GM18907 (cell line): ENCODE measurements around the gene GGT7.
"Not testable (repeated sequence)": the region's sequence is repeated elsewhere in the genome, so short reads cannot be mapped to it uniquely, and the experiment has no call there.

Source experiments
- ATAC-seq: cut with Tn5 transposase; IDR thresholded peaks from one replicate; pipeline ENCODE4 v1.9.1; 2021; ENCODE audit warnings: mild to moderate bottlenecking, moderate library complexity; ENCODE audit not compliant: unreplicated experiment

The GGT7 gene

DNA sequence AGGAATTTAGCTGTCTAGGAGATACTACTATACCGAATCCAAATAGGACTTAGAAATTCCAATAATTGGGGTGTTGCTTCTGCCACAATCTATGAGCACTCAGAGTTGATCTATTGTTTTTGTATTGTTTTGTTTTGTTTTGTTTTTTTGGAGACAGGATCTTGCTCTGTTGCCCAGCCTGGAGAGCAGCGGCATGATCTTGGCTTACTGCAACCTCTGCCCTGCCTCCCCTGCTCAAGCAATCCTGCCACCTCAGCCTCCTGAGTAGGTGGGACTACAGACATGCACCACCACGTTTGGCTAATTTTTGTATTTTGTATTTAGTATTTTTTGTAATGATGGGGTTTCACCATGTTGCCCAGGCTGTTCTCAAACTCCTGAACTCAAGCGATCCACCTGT, 11.2 kb upstream of the GGT7 start:
- no peak for ATAC-seq

DNA sequence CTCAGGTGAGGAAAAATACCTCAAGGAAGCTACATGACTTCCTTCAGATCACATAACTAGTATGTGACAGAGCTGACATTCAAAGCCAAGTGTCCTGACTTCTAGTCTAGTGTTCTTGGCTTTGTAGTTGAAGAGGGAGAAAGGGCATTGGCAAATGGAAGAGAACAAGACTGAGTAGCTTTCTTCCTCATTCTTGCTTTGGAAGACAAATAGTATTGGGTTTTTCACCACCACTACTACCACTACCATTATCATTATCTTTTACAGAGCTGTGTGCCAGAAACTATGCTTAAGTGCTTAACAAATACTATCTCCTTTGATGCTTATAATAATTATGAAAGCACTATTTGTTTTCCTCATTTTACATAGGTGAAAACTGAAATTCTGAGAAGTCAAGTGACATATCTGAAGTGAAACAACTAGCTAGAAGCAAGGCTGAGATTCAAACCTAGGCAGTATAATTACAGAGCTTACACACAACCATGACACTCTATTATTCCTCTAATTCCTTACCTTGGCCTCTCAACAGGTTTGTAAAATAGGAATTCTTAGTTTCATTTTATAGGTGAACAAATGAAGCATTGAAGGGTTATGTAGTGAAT, 10.5 kb upstream of the GGT7 start:
- ATAC-seq: no peak

GRCh38 chr20:34881689-34882088, 9.0 kb upstream of the GGT7 start:
- ATAC-seq: no peak

DNA sequence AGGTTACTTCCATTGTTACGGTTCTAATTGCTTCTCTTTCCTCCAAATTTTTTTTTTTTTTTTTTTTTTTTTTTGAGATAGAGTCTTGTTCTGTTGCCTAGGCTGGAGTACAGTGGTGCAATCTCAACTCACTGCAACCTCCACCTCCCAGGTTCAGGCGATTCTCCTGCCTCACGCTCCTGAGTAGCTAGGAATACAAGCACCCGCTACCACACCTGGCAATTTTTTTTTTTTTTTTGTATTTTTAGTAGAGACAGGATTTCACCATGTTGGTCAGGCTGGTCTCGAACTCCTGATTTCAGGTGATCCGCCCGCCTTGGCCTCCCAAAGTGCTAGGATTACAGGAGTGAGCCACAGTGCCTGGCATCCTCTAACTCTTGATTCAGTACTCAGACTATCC, 8.3 kb upstream of the GGT7 start:
- ATAC-seq: not testable (repeated sequence)

- no peak for ATAC-seq
Measured at GRCh38 chr20:34880215-34880850, 7.7 kb upstream of the GGT7 start.

DNA sequence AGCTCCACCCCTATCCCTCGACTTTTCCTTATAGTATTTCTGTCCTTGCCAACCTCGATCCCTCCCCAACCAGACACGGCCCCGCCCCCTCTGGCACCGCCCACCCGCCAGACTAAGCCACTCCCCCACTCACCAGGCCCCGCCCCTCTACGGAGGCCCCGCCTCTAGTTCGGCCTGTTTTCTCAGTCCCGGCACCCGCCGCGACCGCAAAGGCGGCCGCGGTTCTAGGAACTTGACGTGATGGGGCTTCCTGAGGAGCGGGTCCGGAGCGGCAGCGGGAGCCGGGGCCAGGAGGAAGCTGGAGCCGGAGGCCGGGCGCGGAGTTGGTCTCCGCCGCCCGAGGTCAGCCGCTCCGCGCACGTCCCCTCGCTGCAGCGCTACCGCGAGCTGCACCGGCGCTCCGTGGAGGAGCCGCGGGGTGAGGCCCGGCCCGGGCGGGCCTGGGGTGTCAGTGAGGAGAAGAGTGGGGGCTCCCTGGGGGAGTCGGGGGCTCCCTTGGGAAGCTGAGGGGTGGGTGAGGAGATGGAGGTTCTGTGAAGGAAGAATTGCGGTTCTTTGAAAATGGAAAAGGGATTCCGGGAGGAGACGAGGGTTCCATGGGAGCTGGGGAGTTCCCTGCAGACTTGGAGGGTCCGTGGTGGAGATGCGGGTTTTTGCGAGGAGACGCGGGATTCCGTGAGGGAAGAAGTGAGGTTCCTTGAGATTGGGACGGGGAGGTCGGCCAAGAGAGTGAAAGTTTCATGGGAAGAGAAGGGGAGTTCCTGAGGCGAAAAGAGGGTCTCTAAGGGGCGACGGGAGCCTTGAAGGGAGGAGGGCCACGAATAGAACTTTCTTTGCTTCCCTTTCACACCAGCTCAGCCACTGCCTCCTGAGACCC, 4.0 kb upstream of the GGT7 start, which contains the start of gene ACSS2:
ACSS2 (plus strand) TSS at position 207 of the 877 bp plus-strand sequence; CDS start at position 241, 34 bp downstream.
- ATAC-seq: peak; percentile 53

DNA sequence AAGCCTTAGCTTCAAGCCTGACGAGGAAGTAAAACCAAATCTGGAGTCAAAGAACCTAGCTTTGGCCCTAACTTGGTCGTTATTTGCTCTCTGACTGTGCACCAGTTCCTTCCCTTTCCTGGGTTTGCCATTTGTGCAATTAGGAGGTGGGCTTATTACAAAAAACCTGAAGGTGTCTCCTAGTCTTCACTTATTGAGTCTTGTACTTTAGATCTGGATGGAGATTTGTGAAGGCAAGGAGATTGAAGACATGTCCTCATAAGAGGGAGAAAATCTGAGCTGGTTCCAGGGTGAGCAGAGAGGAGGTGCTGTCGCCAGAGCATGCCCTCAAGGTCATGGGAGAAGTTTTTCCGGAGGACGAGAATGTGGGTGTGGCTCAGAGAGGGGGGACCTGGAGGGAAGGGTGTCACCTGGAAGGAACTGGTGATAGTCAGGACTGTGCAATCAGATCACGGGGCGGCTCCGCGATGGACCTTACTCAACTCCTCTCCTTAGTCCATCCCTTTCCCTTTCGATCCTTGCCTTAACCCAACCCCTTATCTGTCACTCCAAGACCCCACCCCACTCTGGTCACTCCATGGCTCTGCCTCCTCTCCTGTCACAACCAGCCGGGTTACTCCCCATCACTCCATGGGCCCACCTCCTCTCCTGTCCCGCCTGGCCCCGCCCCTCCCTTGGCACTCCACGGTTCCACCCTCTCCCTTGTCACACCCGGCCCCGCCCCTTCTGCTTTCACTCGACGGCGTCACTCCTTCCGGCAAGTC, 3.2 kb upstream of the GGT7 start:
- peak; percentile 50 for ATAC-seq

DNA sequence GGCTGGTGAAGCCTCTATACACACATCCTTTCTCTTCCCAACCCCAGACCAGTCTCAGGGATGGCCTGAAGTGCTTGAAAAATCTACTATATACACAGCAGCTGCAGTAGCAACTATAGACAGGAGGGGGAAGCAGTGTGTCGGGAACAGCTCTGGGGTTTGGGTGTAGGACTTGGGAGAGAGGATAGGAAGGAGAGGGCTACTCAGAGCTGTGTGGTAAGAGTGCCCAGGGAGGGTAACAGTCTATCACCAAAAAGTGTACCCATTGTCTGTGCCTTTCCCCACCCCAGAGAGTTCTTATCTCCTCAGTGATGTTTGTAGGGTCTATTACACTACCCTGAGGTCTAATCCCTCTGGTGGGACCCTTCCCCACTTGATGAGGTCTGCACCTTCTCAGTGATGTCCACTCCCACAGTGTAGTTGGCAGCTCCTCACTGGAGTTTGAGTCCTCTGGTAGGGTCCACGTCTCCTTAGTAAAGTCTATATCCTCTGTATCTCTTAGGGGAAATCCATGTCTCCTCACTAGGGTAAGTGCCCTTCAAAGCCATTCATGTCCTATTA, 1.5 kb upstream of the GGT7 start:
- ATAC-seq: no peak

GRCh38 chr20:34873583-34874093, 982 bp upstream of the GGT7 start:
- ATAC-seq: no peak

DNA sequence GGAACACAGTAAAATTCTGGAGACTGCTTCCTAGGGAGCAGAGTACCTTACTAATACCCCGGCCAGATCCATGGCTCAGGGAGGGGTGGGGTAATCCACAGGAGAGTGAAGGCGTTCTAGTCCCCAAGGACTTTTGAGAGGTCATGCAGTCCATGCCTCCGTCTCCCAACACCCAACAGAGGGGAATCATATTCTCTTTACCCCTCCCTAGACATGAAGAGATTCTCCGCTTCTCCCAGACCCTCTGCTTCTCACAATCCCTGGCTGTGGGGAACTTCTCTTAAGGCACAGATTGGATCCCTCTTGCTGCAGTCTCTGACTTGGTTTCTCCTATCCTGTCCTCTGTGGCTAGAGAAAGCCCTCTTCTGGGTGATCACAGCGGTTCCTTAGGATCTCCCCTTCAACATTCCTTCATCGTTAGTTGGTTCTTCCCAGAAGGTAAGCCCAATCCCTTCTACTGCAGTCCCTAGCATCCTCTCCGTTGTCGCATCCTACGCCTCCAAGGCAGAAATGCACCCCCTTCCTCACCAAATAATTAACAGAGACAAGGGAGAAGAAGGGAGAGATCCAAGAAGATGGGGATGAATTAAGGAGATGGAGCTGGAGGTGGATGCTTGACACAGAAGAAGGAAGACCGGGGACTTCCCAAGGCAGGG, 562 bp downstream of the GGT7 start:
- no peak for ATAC-seq

DNA sequence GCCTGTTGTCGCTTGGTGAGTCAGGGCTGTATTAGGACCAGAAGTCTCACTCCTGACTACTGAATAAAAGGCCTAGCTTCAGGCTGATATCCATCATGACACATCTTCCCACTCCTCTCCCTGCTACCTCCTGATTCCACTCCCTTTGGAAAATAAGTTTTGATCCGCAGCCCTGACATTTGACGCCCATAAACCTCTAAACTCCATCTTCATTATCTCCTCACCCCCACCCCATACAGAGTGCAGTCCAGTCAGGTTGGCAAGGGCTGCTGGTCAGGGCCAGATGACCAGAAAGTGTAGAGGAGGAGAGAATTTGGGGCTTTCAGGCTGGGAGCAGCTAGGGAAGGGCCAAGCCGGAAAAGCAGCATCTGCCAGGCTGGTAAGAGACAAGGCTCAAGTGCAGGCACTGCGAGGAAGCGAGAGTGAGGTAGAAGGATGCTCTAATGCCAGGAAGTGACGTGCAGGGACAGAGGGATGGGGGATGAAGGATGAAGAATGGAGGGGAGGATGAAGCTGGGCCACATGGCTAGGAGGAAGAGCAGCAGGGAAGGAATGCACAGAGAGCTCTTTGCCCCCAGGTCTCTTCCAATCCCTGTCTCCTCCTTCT, 1.2 kb downstream of the GGT7 start:
- no peak for ATAC-seq

DNA sequence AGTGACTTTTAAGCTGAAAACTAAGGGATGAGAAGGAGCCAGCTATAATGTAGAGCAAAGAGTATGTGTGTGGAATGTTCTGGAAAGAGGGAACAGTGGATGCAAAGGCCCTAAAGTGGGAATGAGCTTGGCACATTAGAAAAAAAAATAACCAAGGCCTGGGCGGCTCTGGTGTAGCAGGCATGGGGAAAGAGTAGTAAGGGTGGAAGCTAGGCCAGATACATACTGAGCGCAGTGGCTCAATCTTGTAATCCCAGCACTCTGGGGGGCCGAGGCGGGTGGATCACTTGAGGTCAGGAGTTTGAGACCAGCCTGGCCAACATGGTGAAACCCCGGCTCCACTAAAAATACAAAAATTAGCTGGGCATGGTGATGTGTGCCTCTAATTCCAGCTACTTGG, 8.4 kb downstream of the GGT7 start:
- ATAC-seq: no peak

- ATAC-seq: no peak
Measured at GRCh38 chr20:34863421-34863965, 9.2 kb downstream of the GGT7 start.

GRCh38 chr20:34862724-34863123, 9.9 kb downstream of the GGT7 start:
- ATAC-seq: no peak

- no peak for ATAC-seq
Measured at GRCh38 chr20:34861386-34862084, 11.1 kb downstream of the GGT7 start.

DNA sequence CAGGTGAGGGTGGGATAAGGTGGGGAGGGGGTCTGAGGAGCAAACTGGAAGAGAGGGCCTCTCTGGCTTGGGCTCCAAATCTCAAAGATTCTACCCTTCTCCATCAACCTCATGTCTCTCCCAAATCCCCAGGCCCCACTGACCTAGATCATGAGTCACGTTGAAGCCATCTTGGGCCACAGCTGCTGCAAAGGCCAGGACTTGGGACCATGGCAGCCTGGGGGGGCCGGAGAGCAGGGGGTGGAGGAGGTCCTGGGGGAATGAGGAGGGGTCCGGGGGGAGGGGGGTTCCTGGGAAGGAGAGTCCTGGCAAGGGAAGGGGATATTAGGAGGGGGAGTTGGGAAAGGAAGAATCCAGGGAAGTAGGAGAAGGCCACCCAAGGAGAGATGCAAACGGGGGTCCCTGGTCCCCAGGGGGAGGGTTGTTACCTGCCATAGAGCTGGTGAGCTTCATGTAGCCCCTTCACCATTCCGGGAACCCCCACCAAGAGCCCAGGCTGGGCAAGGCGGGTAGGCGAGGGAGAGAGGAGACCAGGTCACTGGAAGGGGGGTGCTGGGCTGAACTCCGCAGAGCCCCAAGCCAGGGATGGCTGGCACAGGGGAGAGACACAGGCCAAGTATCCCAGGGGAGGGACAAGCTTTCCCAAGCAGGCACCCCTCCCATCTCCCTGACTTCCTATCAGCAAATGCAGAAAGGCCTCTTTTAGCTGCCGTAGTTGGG, 12.7 kb downstream of the GGT7 start:
- no peak for ATAC-seq

GRCh38 chr20:34859367-34859766, 13.3 kb downstream of the GGT7 start:
- no peak for ATAC-seq

GRCh38 chr20:34852298-34852697, 20.4 kb downstream of the GGT7 start:
- no peak for ATAC-seq
